SK-N-SH treated with all-trans-retinoic acid at 6 μM for 48 hours (cell line): ENCODE measurements around the gene EDEM3.

Source experiments
- ARNTL ChIP-seq: fragments of 450-650 bp; formaldehyde crosslinking; IDR thresholded peaks from 2 replicates; pipeline ENCODE4 v1.5.0; 2020; ENCODE audit warnings: low read depth, mild to moderate bottlenecking, moderate library complexity, borderline replicate concordance
- BACH2 ChIP-seq: fragments of 250-450 bp; sonication (Bioruptor Pico); IDR thresholded peaks from 2 replicates; pipeline ENCODE4 v1.9.0; 2021; ENCODE audit warnings: mild to moderate bottlenecking, borderline replicate concordance
- CSRNP3 ChIP-seq: fragments of 250-450 bp; sonication (Bioruptor Pico); IDR thresholded peaks from 2 replicates; pipeline ENCODE4 v1.5.1; 2021; ENCODE audit warnings: mild to moderate bottlenecking, moderate library complexity
- GLIS3 ChIP-seq: fragments of 250-450 bp; sonication (Bioruptor Pico); IDR thresholded peaks from 2 replicates; pipeline ENCODE4 v1.5.0; 2020; ENCODE audit warnings: mild to moderate bottlenecking, moderate library complexity
- ISL1 ChIP-seq: fragments of 250-450 bp; sonication (Bioruptor Pico); IDR thresholded peaks from 2 replicates; pipeline ENCODE4 v2.1.2; 2022; ENCODE audit warnings: mild to moderate bottlenecking, moderate library complexity
- PATZ1 ChIP-seq: fragments of 250-450 bp; sonication (Bioruptor Pico); IDR thresholded peaks from 2 replicates; pipeline ENCODE4 v1.8.0; 2020; ENCODE audit warnings: mild to moderate bottlenecking, moderate library complexity, borderline replicate concordance
- POU6F1 ChIP-seq: fragments of 250-450 bp; sonication (Bioruptor Pico); IDR thresholded peaks from 2 replicates; pipeline ENCODE4 v1.8.0; 2021; ENCODE audit warnings: low read depth, mild to moderate bottlenecking, moderate library complexity, borderline replicate concordance
- TSHZ2 ChIP-seq: fragments of 250-450 bp; sonication (Bioruptor Pico); IDR thresholded peaks from 2 replicates; pipeline ENCODE4 v1.5.0; 2020; ENCODE audit warnings: mild to moderate bottlenecking, moderate library complexity
- ZNF565 ChIP-seq: fragments of 450-650 bp; formaldehyde crosslinking; conservative IDR thresholded peaks from 2 replicates; pipeline ENCODE4 v1.5.0; 2020; ENCODE audit warnings: low read depth, mild to moderate bottlenecking, moderate library complexity

GRCh38 chr1:184661801-184662200 lies 92.9 kb downstream of the EDEM3 start:
- no peak for TF ChIP-seq GLIS3
- no peak for TF ChIP-seq ISL1 (CRISPR knock-in tag)
- TF ChIP-seq TSHZ2 (CRISPR knock-in tag), result no peak
- no peak for TF ChIP-seq CSRNP3 (CRISPR knock-in tag)
- TF ChIP-seq PATZ1 (CRISPR knock-in tag), result no peak
- no peak for TF ChIP-seq POU6F1 (CRISPR knock-in tag)
- no peak for TF ChIP-seq BACH2
- TF ChIP-seq ZNF565 (CRISPR knock-in tag), result no peak
- TF ChIP-seq ARNTL, result no peak
